Measurements from ENCODE around the gene FTO.

FTO gene

GRCh38 chr16:53998024-53998810, 294.3 kb downstream of the FTO start:
- DNase-seq (ENCODE audit: low read depth in 1 of 2, low spot score in 1 of 2): no peak

GRCh38 chr16:53998966-53999522, 295.1 kb downstream of the FTO start:
- DNase-seq (ENCODE audit: low read depth in 1 of 2, low spot score in 1 of 2): no peak

- DNase-seq (ENCODE audit: low read depth in 1 of 2, low spot score in 1 of 2): no peak
These were observed 295.9 kb downstream of the FTO start for GRCh38 chr16:53999841-54000240.

GRCh38 chr16:54000361-54000760, 296.4 kb downstream of the FTO start:
- no peak for DNase-seq (ENCODE audit: low read depth in 1 of 2, low spot score in 1 of 2)

GRCh38 chr16:54006693-54007092, 302.7 kb downstream of the FTO start:
- DNase-seq (ENCODE audit: low read depth in 1 of 2, low spot score in 1 of 2): no peak

- no peak for DNase-seq (ENCODE audit: low read depth in 1 of 2, low spot score in 1 of 2)
These were observed 303.5 kb downstream of the FTO start for GRCh38 chr16:54007504-54007903.

GRCh38 chr16:54009464-54010176, 305.7 kb downstream of the FTO start:
- no peak for DNase-seq (ENCODE audit: low read depth in 1 of 2, low spot score in 1 of 2)

GRCh38 chr16:54015147-54015546, 311.2 kb downstream of the FTO start:
- no peak for DNase-seq (ENCODE audit: low read depth in 1 of 2, low spot score in 1 of 2)

- DNase-seq (ENCODE audit: low read depth in 1 of 2, low spot score in 1 of 2): no peak
These were observed 318.4 kb downstream of the FTO start for GRCh38 chr16:54022362-54022761.

GRCh38 chr16:54026456-54026855, 322.5 kb downstream of the FTO start:
- no peak for DNase-seq (ENCODE audit: low read depth in 1 of 2, low spot score in 1 of 2)

GRCh38 chr16:54027062-54027461, 323.1 kb downstream of the FTO start:
- DNase-seq (ENCODE audit: low read depth in 1 of 2, low spot score in 1 of 2): no peak

GRCh38 chr16:54027558-54027957, 323.6 kb downstream of the FTO start:
- no peak for DNase-seq (ENCODE audit: low read depth in 1 of 2, low spot score in 1 of 2)

- DNase-seq (ENCODE audit: low read depth in 1 of 2, low spot score in 1 of 2): no peak
These were observed 324.0 kb downstream of the FTO start for GRCh38 chr16:54027995-54028394.

- DNase-seq (ENCODE audit: low read depth in 1 of 2, low spot score in 1 of 2): no peak
These were observed 326.5 kb downstream of the FTO start for GRCh38 chr16:54030451-54030850.

- no peak for DNase-seq (ENCODE audit: low read depth in 1 of 2, low spot score in 1 of 2)
These were observed 327.3 kb downstream of the FTO start for GRCh38 chr16:54031107-54031760.

GRCh38 chr16:54033747-54034146, 329.8 kb downstream of the FTO start:
- no peak for DNase-seq (ENCODE audit: low read depth in 1 of 2, low spot score in 1 of 2)

- no peak for DNase-seq (ENCODE audit: low read depth in 1 of 2, low spot score in 1 of 2)
These were observed 330.7 kb downstream of the FTO start for GRCh38 chr16:54034684-54035083.

GRCh38 chr16:54040480-54040879, 336.5 kb downstream of the FTO start:
- DNase-seq (ENCODE audit: low read depth in 1 of 2, low spot score in 1 of 2): no peak

GRCh38 chr16:54040975-54041374, 337.0 kb downstream of the FTO start:
- DNase-seq (ENCODE audit: low read depth in 1 of 2, low spot score in 1 of 2): no peak

- no peak for DNase-seq (ENCODE audit: low read depth in 1 of 2, low spot score in 1 of 2)
These were observed 344.9 kb downstream of the FTO start for GRCh38 chr16:54048586-54049495.
